Left renal cortex interstitium (tissue), 4 donors: ENCODE data around the gene ZDHHC4. TPM values are rescaled to one million over a fixed set of nuclear protein-coding genes. Genes with fewer than 3 reads are reported as not detected.

ENCODE experiments used
- DNase-seq, 4 donors: peaks; one replicate each; pipeline ENCODE4 v3.0.0-alpha.2; 2013; ENCODE audit warnings: low read depth in 4 of 4, low spot score in 2 of 4, missing footprints in 1 of 4
- polyA plus RNA-seq, 4 donors: library from polyadenylated mRNA; unstranded; fragments of 120-200 nt; gene quantifications; one replicate each; pipeline ENCODE4 v1.2.1, GENCODE V29; 2013; ENCODE audit not compliant: insufficient read length in 4 of 4

Gene ZDHHC4
- polyA plus RNA-seq: 10 to 100 TPM; 77.1 to 87.0 (median 82.0) TPM

DNA sequence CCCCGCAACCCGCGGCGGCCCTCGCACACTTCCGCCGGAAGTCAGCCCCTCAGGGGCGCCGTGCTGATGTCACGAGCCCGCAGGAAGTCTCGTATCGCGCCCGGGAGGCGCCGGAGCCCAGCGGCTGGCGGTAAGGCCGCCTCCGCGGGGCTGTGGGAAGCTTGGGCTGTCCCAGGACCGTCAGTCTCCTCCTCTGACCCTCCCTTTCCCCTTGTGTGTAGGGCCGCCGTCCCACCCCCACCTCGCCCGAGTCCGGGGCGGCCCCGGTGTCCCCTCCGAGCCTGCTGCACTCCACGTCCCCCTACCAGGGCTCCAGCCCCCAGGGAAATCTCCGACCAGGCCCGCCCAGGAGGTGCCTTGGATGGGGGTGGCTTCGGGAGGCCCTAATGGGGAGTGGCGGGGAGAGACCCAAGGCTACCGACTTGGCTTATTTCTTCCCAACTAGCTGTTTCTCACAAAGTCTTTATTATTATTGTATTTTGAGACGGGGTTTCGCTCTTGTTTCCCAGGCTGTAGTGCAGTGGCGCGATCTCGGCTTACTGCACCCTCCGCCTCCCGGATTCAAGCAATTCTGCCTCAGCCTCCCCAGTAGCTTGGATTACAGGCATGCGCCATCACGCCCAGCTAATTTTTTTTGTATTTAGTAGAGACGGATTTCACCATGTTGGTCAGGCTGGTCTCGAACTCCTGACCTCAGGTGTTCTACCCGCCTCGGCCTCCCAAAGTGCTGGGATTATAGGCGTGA is at the start of gene ZDHHC4:
ZDHHC4 (plus strand) TSS at position 86 of the 745 bp plus-strand sequence. CDS start 3,108 bp downstream, outside the sequence.
- peak; percentile 58 to 78 (median 78) for DNase-seq

DNA sequence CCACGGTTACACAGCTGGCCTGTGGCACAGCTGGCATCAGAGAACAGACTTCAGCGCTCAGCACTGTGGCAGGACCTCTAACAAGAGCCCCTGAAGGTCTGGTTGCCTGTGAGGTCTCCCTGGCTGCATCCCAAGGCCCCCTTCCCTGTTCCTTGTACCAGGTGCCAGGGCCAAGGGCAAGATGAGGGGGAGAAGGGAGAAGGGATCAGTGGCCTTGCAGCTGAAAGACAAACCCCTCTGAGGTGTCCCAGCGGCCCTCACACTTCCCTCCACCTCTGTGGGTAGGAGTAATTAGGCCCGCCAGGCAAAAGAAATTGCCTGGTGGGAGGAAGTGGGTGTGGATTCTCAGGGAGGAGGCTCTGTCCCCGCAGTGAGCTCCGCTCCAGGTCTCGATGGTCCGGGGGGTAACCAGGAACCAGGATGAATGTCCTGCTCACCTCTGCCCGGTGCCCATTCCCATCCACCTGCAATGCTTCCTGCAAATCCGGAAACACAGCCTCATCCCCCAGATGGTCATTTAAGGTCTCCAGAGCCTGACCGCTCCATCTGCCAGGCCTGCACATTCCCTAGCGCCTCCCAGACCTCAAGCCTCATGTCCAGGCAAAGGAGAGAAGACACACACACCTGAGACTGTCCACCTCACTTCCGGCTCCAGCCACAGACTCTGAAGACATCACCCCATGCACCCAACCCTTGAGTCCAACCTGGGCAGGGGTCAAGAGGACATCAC is 48.7 kb upstream of the ZDHHC4 start:
- no peak for DNase-seq

DNA sequence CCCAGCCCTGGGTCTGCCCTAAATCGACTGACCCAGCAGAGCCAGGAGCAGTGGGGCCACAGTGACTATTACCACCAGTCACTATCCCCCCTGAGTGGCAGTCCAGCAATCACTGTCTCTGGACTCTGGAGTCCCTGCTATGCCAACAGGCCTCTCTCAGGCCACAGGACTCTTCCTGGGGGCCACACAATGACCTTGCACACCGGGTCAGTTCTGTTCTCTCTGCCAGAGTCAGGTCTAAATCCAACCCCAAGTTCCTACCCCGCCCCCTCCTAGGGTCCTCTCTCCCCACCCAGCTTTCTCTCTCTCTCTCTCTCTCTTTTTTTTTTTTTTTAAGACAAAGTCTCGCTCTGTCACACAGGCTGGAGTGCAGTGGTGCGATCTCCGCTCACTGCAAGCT is 47.6 kb upstream of the ZDHHC4 start:
- no peak for DNase-seq

DNA sequence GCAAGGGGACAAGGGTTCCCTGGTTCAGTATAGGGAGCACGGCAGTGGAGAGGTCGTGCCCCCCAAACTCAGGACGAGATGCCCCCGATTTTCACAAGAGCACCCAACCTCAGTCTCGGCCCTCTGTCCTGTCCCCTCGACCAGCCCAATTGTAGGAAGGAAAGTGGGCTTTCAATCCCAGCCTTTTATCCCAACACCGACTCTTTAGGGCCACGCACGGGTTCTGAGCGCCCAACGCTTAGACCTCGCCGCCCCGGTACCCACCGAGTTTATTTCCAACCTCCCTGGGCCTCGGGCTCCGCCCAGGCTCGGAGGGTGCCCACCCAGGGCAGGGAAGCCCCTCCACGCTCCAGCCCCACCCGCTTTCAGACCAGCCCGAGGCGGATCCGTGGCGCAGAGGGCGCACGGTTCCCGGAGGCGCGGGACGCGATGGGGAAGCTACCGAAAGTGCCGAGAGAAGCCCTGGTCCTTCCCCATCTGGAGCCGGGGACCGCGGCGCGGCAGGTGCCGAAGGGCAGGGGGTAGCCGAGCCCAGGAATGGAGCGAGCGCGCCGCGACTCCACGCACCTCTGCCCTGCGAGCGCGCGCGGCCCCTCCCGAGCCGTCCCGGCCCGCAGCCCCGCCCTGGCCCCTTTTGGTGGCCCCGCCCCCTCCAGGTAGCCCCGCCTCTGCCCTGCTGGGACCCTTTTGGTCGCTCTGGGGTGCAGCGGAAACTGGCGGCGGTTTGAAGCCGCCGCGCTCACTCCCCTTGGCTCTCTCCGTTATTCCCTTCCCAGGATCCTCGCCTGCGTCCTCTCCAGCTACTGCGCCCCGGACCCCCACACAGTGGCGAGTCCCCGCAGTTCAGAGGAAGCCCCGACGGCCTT is 46.4 kb upstream of the ZDHHC4 start:
- DNase-seq: no peak

DNA sequence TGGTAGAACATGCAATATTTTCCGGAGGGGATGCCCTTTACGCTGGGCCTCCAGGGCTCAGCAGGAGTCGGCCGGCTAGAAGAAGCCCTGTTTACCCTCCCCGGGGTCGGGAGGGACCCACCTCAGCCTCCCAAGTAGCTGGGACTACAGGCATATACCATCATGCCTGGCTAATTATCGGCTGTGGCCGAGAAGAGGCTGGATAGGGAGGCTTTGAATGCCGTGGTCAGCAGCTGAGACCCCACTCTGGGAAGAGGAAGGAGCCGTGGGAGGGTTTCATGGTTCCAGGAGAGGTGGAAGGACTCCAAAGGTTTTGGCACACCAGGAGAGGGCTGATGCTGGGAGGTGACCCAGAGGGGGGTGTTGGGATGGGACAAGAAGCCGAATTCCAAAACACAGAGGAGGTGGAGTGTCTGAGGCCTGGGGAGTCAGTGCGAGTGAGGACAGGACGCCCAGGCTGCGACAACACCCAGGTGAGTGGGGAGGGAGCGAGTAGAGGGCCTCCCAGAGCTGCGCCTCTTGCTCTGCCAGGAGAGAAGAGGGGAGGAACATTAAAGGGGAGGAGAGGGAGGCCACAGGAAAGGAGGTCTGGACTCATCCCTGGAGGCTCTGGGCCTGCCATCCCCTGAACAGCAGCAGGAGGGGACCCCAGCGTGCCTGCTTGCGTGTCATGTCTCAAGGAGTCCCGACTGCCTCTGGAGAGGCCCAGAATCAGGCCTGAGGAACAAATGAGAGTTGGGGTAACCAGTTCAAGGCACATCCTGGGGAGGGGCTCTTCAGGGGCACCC is 45.6 kb upstream of the ZDHHC4 start:
- DNase-seq: no peak

DNA sequence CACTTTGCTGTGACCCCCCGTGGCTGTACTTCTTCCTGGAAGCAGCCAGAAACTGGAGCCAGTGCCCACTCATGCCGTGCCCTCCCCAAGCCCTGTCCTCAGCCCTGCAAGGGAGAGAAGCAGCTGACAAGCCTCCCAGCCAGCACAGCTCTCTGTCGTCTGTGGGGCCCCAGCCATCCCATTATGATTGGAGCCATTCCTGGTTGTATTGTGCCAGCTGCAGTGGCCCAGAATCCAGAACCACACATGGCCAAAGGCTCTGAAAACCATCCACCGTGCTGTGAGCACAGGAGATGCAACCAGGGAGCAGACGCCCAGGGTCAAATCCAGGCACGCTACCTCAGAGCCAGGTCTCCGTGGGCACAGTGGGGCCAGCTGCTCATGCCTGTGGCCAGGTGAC is 44.7 kb upstream of the ZDHHC4 start:
- DNase-seq: no peak

DNA sequence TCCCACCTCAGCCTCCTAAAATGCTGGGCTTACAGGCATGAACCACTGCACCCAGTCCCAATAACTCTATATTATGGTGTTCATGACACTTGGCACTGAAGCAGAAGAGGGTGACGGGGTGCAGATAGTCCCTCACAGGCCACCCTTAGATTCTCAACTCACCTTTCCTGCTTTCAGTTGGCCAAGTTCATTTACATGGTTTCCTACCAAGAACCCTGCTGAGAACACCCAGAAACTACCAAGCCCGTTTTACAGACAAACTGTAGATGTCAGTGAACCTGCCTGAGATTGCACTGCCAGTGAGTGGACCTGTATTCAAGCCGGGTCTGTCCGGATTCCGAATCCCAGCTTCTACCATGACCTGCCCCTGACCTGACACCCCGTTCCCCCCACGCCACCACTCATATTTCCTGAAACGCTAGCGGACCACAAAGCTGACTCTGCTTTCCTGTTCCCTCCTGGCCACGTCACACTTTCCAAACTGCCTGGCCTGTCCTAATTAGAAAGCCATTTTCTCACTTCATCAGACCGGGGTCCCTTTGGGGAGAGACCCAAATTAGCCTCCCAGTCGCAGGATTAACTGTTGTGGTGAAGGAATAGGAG is 43.3 kb upstream of the ZDHHC4 start:
- no peak for DNase-seq

DNA sequence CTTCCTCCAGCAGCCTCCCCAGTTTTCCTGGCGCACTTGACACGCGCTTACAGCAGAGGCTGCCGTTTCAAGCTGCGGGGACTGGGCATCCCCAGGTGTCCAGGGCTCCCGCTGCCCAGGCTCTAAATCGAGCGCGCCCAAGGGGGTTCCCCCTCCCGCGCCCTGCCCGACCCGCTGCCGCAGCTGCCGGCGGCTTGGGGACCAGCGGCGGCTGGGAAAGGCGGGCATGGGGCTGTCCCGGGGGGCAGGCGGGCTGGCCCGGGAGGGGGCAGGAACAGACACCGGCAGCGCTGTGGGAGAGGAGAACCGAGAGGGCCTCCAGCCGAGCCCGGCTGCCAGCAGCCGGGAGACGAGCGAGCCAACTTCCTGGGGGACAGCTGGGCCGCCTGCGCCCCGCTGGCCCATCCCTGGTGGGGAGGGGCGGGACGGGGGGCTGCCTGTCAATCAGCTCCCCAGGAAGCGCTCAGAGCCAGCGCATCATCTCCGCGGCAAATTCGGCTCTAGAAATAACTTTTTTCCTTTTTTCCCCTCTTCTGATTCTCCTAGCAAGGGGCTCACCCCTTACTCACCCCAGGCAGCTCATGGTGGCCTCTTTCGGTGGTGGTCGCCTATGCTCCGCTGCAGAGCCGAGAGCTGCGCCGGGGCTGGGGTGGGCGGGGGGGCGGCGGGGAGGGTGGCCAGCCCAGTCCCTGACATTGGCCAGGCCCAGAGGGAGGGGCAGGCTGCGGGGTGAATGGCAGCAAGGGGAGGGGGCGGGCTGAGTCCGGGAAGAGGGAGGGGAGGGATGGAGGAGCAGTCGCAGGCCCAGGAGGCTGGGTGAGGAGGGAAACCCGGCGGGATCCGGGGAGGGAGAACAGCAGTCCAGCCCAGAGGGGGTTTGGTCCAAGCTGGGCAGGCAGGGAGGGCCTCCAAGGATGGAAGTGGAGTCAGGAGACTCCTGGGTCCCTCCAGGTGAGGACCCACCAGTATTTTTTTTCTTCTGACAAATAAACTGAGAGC is 40.7 kb upstream of the ZDHHC4 start:
- no peak for DNase-seq

DNA sequence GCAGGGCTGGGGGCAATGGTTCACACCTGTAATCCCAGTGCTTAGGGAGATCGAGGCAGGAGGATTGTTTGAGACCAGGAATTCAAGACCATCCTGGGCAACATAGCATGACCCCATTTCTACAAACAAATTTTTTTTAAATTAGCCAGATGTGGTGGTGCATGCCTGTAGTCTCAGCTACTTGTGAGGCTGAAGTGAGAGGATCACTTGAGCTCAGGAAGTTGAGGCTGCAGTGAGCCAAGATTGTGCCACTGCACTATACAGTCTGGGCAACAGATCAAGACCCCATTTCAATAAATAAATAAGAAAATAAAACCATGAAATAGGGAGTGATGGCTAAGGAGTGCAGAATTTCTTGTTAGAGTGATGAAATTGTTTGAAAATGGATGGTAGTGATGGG is 34.9 kb upstream of the ZDHHC4 start:
- no peak for DNase-seq

DNA sequence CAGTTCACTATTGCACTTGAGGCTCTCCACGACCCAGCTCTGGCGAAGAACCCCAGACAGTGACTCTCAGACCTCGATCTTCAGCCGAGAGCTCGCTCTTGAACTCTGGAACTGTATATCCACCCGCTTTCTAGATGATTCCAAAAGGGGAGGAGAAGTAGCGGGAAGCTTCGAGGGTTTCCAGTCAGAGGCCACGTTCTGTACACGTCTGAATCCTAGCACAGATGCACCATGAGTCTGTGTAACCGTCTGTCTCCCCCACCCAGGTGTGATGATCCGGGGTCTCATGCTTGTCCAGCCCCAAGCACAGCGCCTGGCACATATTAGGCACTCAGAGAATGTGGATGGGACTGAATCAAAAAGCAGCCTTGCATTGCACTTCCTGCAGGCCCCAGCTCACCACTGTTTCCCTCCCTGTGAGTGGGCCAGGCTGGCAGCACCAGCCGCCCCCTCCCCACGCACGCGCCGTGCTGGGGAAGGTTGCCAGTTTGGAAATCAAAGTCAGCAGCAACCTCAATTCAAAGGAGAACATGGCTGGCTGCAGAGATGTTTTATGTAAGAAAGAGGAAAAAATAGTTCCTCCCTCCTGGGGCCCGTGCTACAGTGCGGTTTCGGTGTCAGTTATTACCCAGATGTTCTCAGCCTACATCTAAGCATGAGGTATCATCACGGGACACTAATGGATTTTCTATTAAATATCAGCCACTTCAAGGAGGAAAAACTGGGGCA is 31.7 kb upstream of the ZDHHC4 start:
- DNase-seq: no peak

DNA sequence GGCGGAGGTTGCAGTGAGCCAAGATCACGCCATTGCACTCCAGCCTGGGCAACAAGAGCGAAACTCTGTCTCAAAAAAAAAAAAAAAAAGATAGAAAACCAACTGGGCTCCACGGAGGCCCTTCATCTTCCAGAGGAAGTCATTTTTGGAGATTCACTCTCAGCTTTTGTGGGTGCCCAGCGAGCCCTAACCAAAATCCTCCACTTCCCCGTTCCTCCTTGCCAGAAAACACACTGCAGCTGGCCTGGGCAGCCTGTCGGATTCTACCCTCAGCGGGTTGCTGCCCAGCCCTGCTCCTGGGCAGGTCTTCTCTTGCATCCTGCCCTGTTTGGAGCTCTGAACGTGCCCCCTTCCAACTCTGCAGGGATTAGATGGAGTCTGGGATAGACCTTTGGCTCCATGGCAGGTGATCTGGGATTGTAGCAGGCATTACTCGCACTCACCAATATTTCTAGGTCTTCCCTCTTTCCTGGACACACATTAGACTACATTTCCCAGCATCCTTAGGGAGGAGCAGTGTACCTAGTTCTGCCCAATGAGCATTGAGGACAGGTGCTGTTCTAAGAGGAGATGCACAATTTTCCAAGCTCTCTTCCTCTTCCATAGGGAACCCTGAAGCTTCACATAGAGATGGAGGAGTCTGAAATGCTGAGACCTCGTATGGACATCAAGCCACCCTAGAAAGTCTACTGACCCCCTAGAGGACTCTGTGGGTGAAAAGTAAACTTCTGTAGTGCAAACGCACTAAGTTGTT is 30.6 kb upstream of the ZDHHC4 start:
- DNase-seq: no peak

DNA sequence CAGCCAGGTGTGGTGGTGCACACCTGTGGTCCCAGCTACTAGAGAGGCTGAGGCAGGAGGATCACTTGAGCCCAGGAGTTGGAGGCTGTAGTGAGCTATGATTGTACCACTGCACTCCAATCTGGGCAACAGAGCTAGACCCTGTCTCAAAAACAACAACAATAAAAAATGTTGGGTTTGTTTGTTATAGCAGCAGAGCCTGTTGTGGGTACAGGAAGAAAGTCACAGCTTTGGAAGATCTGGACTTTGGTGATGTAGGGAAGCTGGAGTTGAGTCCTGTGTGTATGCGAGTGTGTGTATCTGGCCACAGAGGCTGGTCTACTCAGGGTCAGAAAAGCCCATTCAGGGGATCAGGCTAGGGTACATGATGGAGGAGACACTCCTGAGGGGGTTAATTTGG is 29.9 kb upstream of the ZDHHC4 start:
- DNase-seq: no peak

DNA sequence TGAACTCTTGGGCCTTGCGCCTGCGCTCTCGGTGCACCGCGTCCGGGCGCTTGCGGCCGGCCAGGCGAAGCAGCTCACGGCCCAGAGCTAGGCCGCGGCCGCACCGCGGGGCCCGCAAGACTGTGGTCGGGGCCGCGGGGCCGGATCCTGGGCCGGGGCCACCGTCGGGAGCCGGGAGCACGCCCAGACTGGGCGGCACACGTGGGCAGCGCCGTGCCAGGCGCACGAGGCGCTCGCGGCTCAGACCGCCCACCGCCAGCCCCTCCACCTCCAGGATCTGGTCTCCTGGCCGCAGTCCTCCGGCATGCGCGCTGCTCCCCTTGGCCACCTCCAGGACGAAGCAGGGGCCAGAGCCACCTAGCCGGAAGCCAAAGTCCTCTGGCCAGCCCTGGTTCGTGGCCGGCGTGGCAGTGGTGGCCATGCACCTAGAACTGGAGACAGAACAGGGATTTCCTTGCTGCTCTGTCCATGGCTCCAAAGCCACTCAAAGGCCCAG is 26.2 kb upstream of the ZDHHC4 start, which contains the start of gene GRID2IP:
GRID2IP (minus strand) TSS at position 446 of the 496 bp plus-strand sequence; CDS start at position 421, 25 bp downstream.
- DNase-seq: no peak

DNA sequence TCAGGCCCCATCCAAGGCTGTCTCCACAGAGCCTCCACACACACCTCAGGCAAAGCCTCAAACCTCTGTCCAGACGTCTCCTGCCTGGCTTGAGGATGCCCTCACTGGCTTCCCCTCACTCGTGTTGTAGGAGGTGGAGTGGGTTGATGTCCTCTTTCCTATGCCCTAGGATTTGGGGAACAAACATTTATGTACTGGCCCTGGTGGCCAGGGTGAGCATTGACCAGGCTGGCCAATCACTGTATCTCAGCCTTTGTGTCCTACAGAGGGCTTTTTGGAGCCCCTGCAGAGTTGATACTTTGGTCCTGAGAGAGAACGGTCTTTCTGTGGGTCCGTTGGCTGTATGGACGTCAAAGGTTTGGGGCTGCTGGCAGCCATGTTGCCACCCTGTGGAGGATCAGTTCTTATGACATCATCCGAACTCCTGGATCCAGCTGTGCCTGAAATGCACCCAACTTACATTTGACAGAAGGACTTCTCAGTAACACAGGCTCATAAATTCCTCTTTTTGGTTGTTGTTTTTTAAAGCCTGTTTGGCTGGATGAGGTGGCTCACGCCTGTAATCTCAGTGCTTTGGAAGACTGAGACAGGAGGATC is 23.7 kb upstream of the ZDHHC4 start:
- no peak for DNase-seq

DNA sequence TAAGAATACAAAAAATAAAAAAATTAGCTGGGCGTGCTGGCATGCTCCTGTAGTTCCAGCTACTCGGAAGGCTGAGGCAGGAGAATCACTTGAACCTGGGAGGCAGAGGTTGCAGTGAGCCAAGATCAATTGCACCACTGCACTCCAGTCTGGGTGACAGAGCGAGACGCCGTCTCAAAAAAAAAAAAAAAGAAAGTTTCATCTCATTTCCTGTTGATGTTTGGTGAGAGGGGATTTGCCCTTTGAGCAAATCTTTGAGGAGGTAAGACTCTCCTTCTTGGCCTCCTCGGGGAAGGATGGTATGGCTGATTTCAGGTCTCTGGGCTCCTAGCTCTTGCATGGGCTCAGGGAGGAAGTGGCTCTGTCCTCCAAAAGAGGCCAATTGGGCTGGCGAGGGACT is 22.4 kb upstream of the ZDHHC4 start:
- no peak for DNase-seq

DNA sequence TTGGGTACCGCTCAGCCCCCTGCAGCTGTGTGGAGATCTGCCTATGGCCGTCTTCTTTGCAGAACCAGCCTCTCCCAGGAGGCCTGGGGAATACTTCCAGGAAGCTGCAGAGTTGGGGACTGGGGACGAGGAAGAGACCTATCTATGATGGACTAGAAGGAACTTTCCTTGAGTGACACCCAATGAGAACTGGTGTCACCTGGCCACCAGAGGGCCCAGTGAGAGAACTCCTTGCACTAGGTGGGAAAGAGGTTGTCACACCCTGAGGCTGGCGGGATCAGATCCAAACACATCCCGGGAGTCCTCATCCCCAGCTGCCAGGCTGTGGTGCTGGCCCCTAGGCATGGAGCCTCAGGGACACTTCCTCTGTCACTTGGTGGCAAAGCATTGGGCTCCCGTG is 21.1 kb upstream of the ZDHHC4 start:
- no peak for DNase-seq

DNA sequence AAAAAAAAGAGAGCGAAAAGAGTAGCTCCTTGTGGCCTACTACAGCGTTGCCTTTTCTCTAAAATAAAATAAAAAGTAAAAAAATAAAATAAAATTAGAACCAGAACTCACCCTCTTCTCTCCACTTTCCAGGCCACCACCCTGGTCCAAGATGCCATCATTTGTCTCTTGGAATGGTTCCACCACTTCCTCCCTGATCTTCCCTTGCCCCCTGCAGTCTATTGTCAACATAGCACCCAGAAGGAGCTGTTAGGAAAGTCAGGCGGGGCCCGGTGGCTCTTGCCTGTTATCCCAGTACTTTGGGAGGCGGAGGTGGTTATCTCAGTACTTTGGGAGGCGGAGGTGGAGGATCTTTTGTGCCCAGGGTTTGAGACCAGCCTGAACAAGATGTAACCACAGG is 18.4 kb upstream of the ZDHHC4 start:
- DNase-seq: no peak
